GM10266 (cell line): ENCODE data around the gene GNB1.

Experiments used
- DNase-seq: peaks from one replicate; pipeline ENCODE4 v3.0.0; 2012; ENCODE audit errors: extremely low spot score
- CTCF ChIP-seq: IDR thresholded peaks from 2 replicates; pipeline ENCODE4 v1.5.1; 2012; ENCODE audit warnings: mild to moderate bottlenecking, low read depth; ENCODE audit not compliant: control insufficient read depth, insufficient read depth; ENCODE audit errors: missing control alignments

The GNB1 gene

GRCh38 chr1:1758692-1759455 is 132.0 kb downstream of the GNB1 start:
- TF ChIP-seq CTCF: no peak
- DNase-seq: no peak

DNA sequence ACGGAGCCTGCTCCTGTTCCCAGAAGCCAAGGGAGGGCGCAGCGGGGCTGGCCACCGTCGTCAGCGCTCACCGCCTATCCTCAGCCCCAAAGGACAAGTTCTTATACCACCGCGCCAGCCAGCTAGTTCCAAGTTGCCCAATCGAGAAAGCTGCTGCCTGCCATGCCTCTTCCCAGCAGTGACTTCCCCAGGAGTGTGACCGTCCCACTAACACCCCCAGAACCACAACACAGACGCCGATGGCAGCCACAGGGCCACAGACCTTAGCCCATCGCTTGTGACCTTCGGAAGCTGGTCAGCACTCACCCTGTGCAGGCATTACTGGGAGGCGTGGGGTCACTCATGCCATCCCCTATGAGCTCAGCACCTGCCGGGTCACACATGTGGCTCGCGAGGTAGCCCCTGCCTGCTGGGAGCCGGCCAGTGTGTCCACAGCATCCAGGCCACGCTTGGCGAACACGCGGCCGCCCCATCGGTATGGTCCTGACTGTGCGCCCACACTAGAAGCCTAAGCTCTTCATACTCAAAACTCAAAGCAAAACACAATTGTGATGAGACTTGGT is 132.7 kb downstream of the GNB1 start:
- no peak for DNase-seq
- TF ChIP-seq CTCF: no peak

DNA sequence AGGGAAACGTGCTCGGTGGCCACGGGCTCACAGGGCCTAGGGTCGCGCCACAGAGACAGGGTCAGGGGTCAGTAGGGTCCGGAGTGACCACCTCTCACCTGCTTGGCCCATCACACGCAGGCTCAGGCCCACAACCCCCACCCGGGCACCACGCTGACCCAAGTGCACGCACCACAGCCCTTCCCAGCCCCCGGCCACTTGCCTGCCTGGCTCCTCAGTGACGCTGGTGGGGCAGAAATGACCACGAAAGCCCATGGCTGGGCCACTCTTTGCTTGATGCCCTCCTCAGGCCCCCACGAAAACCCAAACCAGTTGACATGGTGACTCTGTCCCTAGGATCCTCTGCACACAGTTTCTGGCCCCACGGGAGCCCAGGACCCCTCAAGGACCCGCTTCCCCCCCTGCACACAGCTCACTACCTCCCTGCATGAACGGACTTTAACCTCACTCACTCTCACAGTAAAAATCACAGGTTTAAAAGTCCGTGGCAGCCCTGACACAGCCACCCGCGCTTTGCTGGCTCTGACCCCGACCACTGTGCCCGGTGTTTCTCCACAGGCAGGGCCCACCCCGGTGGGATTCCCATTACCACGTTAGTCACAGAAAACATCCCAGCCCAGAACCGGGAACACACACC is 133.3 kb downstream of the GNB1 start:
- DNase-seq: no peak
- no peak for TF ChIP-seq CTCF

- TF ChIP-seq CTCF: no peak
Observed at GRCh38 chr1:1756661-1757421, 134.0 kb downstream of the GNB1 start.

DNA sequence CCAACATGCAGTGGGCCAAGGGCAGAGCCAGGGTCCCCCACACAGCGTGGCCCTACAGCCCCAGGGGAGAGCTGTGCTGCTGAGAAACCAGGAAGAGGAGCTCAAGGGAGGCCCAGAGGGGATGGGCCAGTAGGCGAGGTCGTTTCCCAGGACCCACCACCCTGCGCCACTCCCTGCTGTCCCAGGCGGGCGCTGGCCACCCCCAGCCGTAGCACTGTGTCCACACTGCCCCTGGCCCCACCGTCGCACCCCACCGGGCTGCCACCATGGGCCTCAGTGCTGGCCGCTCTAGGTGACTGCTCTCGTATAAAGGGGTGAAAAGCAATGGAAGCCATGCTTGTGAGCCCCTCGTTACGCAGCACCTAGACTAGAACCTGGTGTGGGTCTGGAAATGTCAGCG is 135.0 kb downstream of the GNB1 start:
- TF ChIP-seq CTCF: no peak
- no peak for DNase-seq

More at GRCh38 chr1:1756661-1757421, 134.0 kb downstream of the GNB1 start:
- DNase-seq: peak; percentile 23

GRCh38 chr1:1755426-1755825 is 135.5 kb downstream of the GNB1 start:
- TF ChIP-seq CTCF: no peak
- DNase-seq: peak; percentile 10
